K562 (cell line): ENCODE data around the gene RNF166. TPM values are rescaled to one million over a fixed set of nuclear protein-coding genes. Genes with fewer than 3 reads are reported as not detected.

ENCODE experiments used
- ATAC-seq: fragments of 200-7000 bp; cut with Tn5 transposase; 3 replicates; pipeline ENCODE4 v1.9.1; 2020; ENCODE audit warnings: moderate library complexity
- BruUV-seq: library from RNA; stranded (reverse); fragments of 400-500 nt; replicated peaks from 2 replicates; lab custom pipeline; 2021; lab: Mats Ljungman, UMichigan
- CTCF ChIA-PET: fragments of 300-600 bp; formaldehyde crosslinking; extraction: SDS; loops from one replicate; lab custom pipeline; 2021; ENCODE audit warnings: low intra/inter-chr PET ratio; lab: Yijun Ruan, JAX
- POLR2A ChIA-PET: fragments of 300-600, 350-650 bp; sonication (Branson Sonifier 250); formaldehyde crosslinking; extraction: SDS; loops from one replicate; lab custom pipeline; 2021; ENCODE audit warnings: antibody characterized with exemption, inconsistent platforms; lab: Yijun Ruan, JAX
- DNase-seq, 4 experiments: peaks; one replicate each; pipeline versions ENCODE4 v3.0.0 to v3.0.0-alpha.2; 2011 to 2018; ENCODE audit warnings: low spot score in 3 of 4, mixed read lengths in 3 of 4; ENCODE audit errors: extremely low read depth in 1 of 4
- FAIRE-seq: peaks from 2 replicates; lab custom pipeline; 2011; peaks lifted over from hg19 to GRCh38; lab: Jason Lieb, UNC
- H2AFZ ChIP-seq: 2 replicates; pipeline ENCODE4 v1.6.0; 2011; ENCODE audit warnings: low read depth, low read length, control low read depth, inconsistent platforms
- H3K27ac ChIP-seq: fragments of 200-600 bp; 3 replicates; pipeline ENCODE4 v1.8.0; 2011; ENCODE audit warnings: low read depth, mild to moderate bottlenecking, control low read depth, inconsistent platforms, low read length, moderate library complexity, mixed read lengths; ENCODE audit errors: extremely low read depth
- H3K27me3 ChIP-seq, 2 experiments: fragments of 300-600 bp in 1 of 2; 2 replicates in 1 of 2; 3 replicates in 1 of 2; pipeline versions ENCODE4 v1.6.0 to v1.8.0; 2011; ENCODE audit warnings: inconsistent platforms in 2 of 2, low read length in 2 of 2, mild to moderate bottlenecking in 1 of 2, mixed read lengths in 1 of 2, moderate library complexity in 1 of 2; ENCODE audit not compliant: control insufficient read depth in 2 of 2, insufficient read depth in 2 of 2
- H3K36me3 ChIP-seq: fragments of 300-600 bp; 3 replicates; pipeline ENCODE4 v1.8.0; 2011; ENCODE audit warnings: mild to moderate bottlenecking, low read length, inconsistent platforms; ENCODE audit not compliant: control insufficient read depth, insufficient read depth
- H3K4me1 ChIP-seq, 2 experiments: fragments of 200-600 bp in 1 of 2; replicated peaks in 1 of 2; 2 replicates in 1 of 2; 3 replicates in 1 of 2; pipeline versions ENCODE4 v1.5.1 to v1.8.0; 2011; ENCODE audit warnings: inconsistent platforms in 2 of 2, low read length in 2 of 2, mild to moderate bottlenecking in 1 of 2, mixed read lengths in 1 of 2, moderate library complexity in 1 of 2; ENCODE audit not compliant: control insufficient read depth in 2 of 2, insufficient read depth in 2 of 2
- H3K4me2 ChIP-seq: 2 replicates; pipeline ENCODE4 v1.6.1; 2011; ENCODE audit warnings: low read length, control low read depth, inconsistent platforms, mixed read lengths; ENCODE audit not compliant: insufficient read depth
- H3K4me3 ChIP-seq: fragments of 200-600 bp; sonication (generic), shearing (Covaris generic); 2 replicates; pipeline ENCODE4 v1.5.1; 2016; ENCODE audit warnings: control low read depth, inconsistent platforms
- H3K79me2 ChIP-seq: fragments of 200-600 bp; 3 replicates; pipeline ENCODE4 v1.8.0; 2011; ENCODE audit warnings: low read length, inconsistent platforms; ENCODE audit not compliant: control insufficient read depth, insufficient read depth
- H3K9ac ChIP-seq, 2 experiments: 2 replicates each; pipeline versions ENCODE4 v1.6.0 to v1.6.1; 2011; ENCODE audit warnings: low read depth in 2 of 2, low read length in 2 of 2, control low read depth in 1 of 2, inconsistent platforms in 1 of 2, mild to moderate bottlenecking in 1 of 2, mixed read lengths in 1 of 2; ENCODE audit not compliant: insufficient read depth in 1 of 2
- H3K9me1 ChIP-seq: one replicate; pipeline ENCODE4 v1.6.0; 2011; ENCODE audit warnings: inconsistent platforms, mild to moderate bottlenecking, low read length, moderate library complexity; ENCODE audit not compliant: control insufficient read depth, insufficient read depth
- H3K9me3 ChIP-seq: replicated peaks from 2 replicates; pipeline ENCODE4 v1.5.1; 2011; ENCODE audit warnings: low read depth, low read length, inconsistent platforms; ENCODE audit not compliant: control insufficient read depth, insufficient read depth
- H4K20me1 ChIP-seq: replicated peaks from 2 replicates; pipeline ENCODE4 v1.6.1; 2011; ENCODE audit warnings: low read length, inconsistent platforms, mixed read lengths; ENCODE audit not compliant: control insufficient read depth, insufficient read depth
- CBFA2T3 ChIP-seq: fragments of 450-650 bp; IDR thresholded peaks from 2 replicates; pipeline ENCODE4 v1.6.1; 2017
- E2F3 ChIP-seq: fragments of 250-450 bp; sonication (Bioruptor Pico); IDR thresholded peaks from 2 replicates; pipeline ENCODE4 v1.4.0; 2020; ENCODE audit warnings: mild to moderate bottlenecking
- GMEB1 ChIP-seq: fragments of 250-450 bp; sonication (Bioruptor Pico); IDR thresholded peaks from 2 replicates; pipeline ENCODE4 v1.4.0; 2020; ENCODE audit warnings: mild to moderate bottlenecking
- GTF2B ChIP-seq: IDR thresholded peaks from 2 replicates; pipeline ENCODE4 v1.6.1; 2011; ENCODE audit not compliant: insufficient read length; ENCODE audit errors: extremely low read depth
- HDGF ChIP-seq: fragments of 450-650 bp; IDR thresholded peaks from 2 replicates; pipeline ENCODE4 v1.6.1; 2016
- MYC ChIP-seq, 2 experiments: fragments of 250-450 bp in 1 of 2; sonication (Bioruptor Pico) in 1 of 2; IDR thresholded peaks; 2 replicates each; pipeline versions ENCODE4 v1.5.1 to v1.6.1; 2012 to 2021; ENCODE audit warnings: low read depth in 2 of 2, borderline replicate concordance in 1 of 2, improper control_type of control experiment in 1 of 2, low read length in 1 of 2, mild to moderate bottlenecking in 1 of 2, moderate library complexity in 1 of 2
- SLC30A9 ChIP-seq: fragments of 250-450 bp; sonication (Bioruptor Pico); IDR thresholded peaks from 2 replicates; pipeline ENCODE4 v1.8.0; 2022; ENCODE audit warnings: mild to moderate bottlenecking, moderate library complexity
- SMARCA5 ChIP-seq: fragments of 450-650 bp; IDR thresholded peaks from 2 replicates; pipeline ENCODE4 v1.6.1; 2016
- SRSF3 ChIP-seq: fragments of 200-400 bp; formaldehyde crosslinking; IDR thresholded peaks from 2 replicates; pipeline ENCODE4 v1.6.1; 2016; ENCODE audit warnings: mild to moderate bottlenecking, low read length, moderate library complexity; ENCODE audit not compliant: insufficient read depth
- ZNF512 ChIP-seq: IDR thresholded peaks from 2 replicates; pipeline ENCODE4 v1.6.1; 2016; ENCODE audit warnings: missing genetic modification characterization, missing compliant biosample characterization
- ZNF707 ChIP-seq: fragments of 250-450 bp; sonication (Bioruptor Pico); conservative IDR thresholded peaks from 2 replicates; pipeline ENCODE4 v1.8.0; 2022; ENCODE audit warnings: inconsistent platforms, mild to moderate bottlenecking, moderate library complexity
- ZSCAN29 ChIP-seq: fragments of 450-650 bp; IDR thresholded peaks from 2 replicates; pipeline ENCODE4 v1.6.1; 2017
- WGBS: fragments of 100-300 bp; shearing (Covaris generic); methylation state at CpG from one replicate; pipeline ENCODE4 v1.1.6; 2016; ENCODE audit warnings: low coverage, mixed read lengths; ENCODE audit not compliant: insufficient coverage; ENCODE audit errors: missing lambda C conversion rate; 5-methylcytosine and 5-hydroxymethylcytosine counted together
- in situ Hi-C: fragments of 300-500 bp; cut with MboI; formaldehyde crosslinking; loops from 4 replicates; pipeline ENCODE4 v1.15.0; 2018; ENCODE audit warnings: inconsistent platforms, mixed read lengths
- intact Hi-C: fragments of 100-400 bp; cut with micrococcal nuclease; formaldehyde crosslinking; loops from 2 replicates; pipeline ENCODE4 v1.14.2; 2022
- polyA plus RNA-seq, 8 experiments: library from polyadenylated mRNA; depleted of rRNA in 4 of 8; stranded (reverse) in 5 of 8; unstranded in 3 of 8; fragments of >200 nt; fragmentation: Nextera tagmentation in 2 of 8; fragmentation: Illumina TruSeq in 1 of 8; extraction: Ambion mirVana in 2 of 8; extraction: Trizol in 1 of 8; gene quantifications; 2 replicates each; pipeline versions ENCODE4 v1.2.1 to v1.2.3, GENCODE V29; 2011 to 2014; ENCODE audit warnings: inconsistent platforms in 1 of 8, missing spikeins in 1 of 8
- total RNA-seq, 7 experiments: library from RNA; depleted of rRNA in 6 of 7; stranded (reverse); fragments of >200 nt in 6 of 7; fragmentation: Illumina TruSeq in 2 of 7; extraction: Trizol in 2 of 7; gene quantifications; 2 replicates each; pipeline versions ENCODE4 v1.2.1 to v1.2.3, GENCODE V29; 2011 to 2021; ENCODE audit warnings: low replicate concordance in 1 of 7

Gene RNF166
- total and polyA plus RNA-seq, 9 of the 15 experiments (the other 6 are each of a cell fraction or from before 2014, with no cell fraction given) = 0.56 to 60.3 (median 19.5) TPM

DNA sequence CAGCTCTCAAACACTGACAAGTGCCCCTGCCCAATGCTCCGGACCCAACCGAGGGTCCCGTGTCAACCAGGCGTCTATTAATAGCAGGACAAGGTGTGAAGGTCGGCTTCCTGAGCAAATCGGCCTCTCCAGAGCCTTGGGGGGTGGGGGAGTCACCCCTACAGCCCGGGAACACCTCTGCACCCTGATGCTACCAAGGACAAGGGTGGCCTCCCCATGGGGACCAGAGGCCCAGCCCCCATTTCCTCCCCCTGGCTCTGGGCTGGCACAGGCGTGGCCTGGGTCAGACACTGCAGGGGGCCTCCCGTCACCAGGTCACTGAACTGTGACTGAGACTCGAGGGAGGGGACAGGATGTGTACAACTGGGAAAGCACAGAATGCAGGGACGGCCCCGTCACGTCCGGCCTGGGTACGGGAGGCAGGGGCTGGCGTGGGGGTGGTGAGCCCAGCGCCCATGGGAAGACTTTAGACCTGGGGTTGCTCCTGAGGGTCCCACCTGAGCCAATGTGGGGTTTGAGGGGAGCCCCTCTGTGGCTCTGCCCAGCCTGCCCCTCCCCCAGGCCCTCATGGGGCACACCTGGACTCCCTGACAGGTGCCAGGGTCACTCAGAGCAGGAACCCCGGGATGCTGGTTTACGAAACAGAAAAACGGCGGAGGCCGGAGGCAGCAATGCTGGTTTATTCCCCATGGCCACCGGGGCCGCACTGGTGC, 54.8 kb downstream of the RNF166 start (continued):
- no peak for TF ChIP-seq SLC30A9 (CRISPR knock-in tag)
- no peak for TF ChIP-seq SRSF3
- TF ChIP-seq, all 486 proteins: peak for 97

GRCh38 chr16:88650749-88651275, 55.4 kb downstream of the RNF166 start, which contains the start of gene CYBA:
CYBA (minus strand) TSS chr16:88651053; CDS start chr16:88651013, 40 bp downstream.
- no peaks in the 10 kb centered on the region for H3K9me1 ChIP-seq
- peak within 1 kb of the TSS; percentile 92 for H3K4me2 ChIP-seq
- intact Hi-C loops = no loop called here
- H3K9me3 ChIP-seq = no peaks in the 10 kb centered on the region
- peak within 1 kb of the TSS; percentile 61 for H2AFZ ChIP-seq
- 0% methylated on average over 39 of the region's 41 CpGs for WGBS
- BruUV-seq = no TSS peak
- peak within 1 kb of the TSS; percentile 95 for H3K27ac ChIP-seq
- in situ Hi-C loops = no loop called here
- H3K4me1 ChIP-seq = peaks cover 11 to 92% of the 10 kb centered on the region in 2 experiments; a peak in 4 of 5 replicates
- DNase-seq (peak; percentile 93 to 97 (median 96)), FAIRE-seq (no peak), ATAC-seq (peak; percentile 95)
- peak within 1 kb of the TSS; percentile 73 to 97 for H3K9ac ChIP-seq
- H3K79me2 ChIP-seq = peaks cover 33% of the 10 kb centered on the region
- peak within 1 kb of the TSS; percentile 84 for H3K4me3 ChIP-seq
- ChIA-PET POLR2A (interaction anchor here (1.8 to 2.7 kb wide), 2 partner anchors 11 to 14 kb away, joined by 7 to 13 read pairs; no protein-coding TSS in a partner anchor), CTCF (no interaction called here)
- peaks cover 67% of the 10 kb centered on the region; the same call in 2 of the 3 replicates for H3K36me3 ChIP-seq
- H3K27me3 ChIP-seq = no peaks in the 10 kb centered on the region
- peaks cover 3% of the 10 kb centered on the region; the same call in 1 of the 2 replicates for H4K20me1 ChIP-seq
- TF ChIP-seq E2F3 (CRISPR knock-in tag) (no peak), GTF2B (no peak), ZNF707 (CRISPR knock-in tag) (no peak), MYC (IDR thresholded peaks at IDR 0.05; ENCODE audit: low read depth, low read length) (peak; percentile 81; the same call in 1 of the 2 replicates), MYC (CRISPR knock-in tag; IDR thresholded peaks at IDR 0.05; ENCODE audit: borderline replicate concordance, low read depth) (0 out of 2 replicates have a peak, but pooled peaks have one; percentile 63), SMARCA5 (no peak), GMEB1 (no peak), ZNF512 (tag) (no peak), CBFA2T3 (no peak), ZSCAN29 (no peak), HDGF (no peak)
